PC-9 (cell line): ENCODE measurements around the gene ITIH2.

Experiments used
- CTCF ChIP-seq: fragments of 200-600 bp; sonication (generic); conservative IDR thresholded peaks from 2 replicates; pipeline ENCODE4 v1.6.1; 2017; ENCODE audit warnings: mixed run types, antibody characterized with exemption, mild to moderate bottlenecking, moderate library complexity
- EZH2 ChIP-seq: fragments of 200-600 bp; sonication (generic); IDR thresholded peaks from 2 replicates; pipeline ENCODE4 v1.8.0; 2017; ENCODE audit warnings: antibody characterized with exemption, low read depth

GRCh38 chr10:7665767-7666166 lies 37.3 kb upstream of the ITIH2 start:
- no peak for TF ChIP-seq CTCF
- TF ChIP-seq EZH2, result no peak
